ENCODE measurements around the gene TBC1D23.

DNA sequence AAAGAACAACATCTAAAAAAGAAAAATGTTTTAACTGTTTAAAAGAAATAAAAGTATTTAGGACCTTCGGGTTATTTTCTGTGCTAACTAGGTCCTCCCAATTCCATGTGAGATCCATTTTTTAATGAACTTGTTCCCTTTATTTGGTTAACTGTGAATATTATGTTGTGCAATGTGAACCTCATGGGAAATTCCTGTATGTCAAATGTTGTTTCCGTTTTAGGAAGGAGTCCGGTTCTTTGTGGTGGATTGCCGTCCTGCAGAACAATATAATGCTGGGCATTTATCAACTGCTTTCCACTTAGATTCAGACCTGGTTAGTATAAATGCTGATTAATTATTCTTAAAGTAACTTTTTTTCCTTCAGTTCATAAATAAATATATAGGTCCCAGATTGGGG lies 38.2 kb downstream of the TBC1D23 start:
- TF ChIP-seq GATA3 (IDR thresholded peaks at IDR 0.05; ENCODE audit: low read depth, low read length), result no peak
- TF ChIP-seq GATA2 (IDR thresholded peaks at IDR 0.05; ENCODE audit: low read depth, low read length), result no peak
